Mesenchymal stem cell (in vitro differentiated cells and primary cell): ENCODE data around the gene PCNX3.

Experiments
- DNase-seq: peaks from one replicate; pipeline ENCODE4 v3.0.0-alpha.2; 2013
- H2AFZ ChIP-seq: one replicate; pipeline ENCODE4 v1.6.1; 2013; ENCODE audit warnings: low read depth, mild to moderate bottlenecking, control low read depth, inconsistent platforms, low read length, moderate library complexity
- H2AK5ac ChIP-seq: 2 replicates; pipeline ENCODE4 v1.6.1; 2013; ENCODE audit warnings: low read length, moderate library complexity, mild to moderate bottlenecking, inconsistent platforms; ENCODE audit not compliant: severe bottlenecking
- H2BK120ac ChIP-seq: one replicate; pipeline ENCODE4 v1.6.1; 2013; ENCODE audit warnings: low read depth, mild to moderate bottlenecking, inconsistent platforms, low read length, moderate library complexity
- H2BK12ac ChIP-seq, 2 experiments: one replicate each; pipeline ENCODE4 v1.6.1; 2013; ENCODE audit warnings: inconsistent platforms in 2 of 2, low read length in 2 of 2, mild to moderate bottlenecking in 2 of 2, moderate library complexity in 2 of 2, control low read depth in 1 of 2
- H2BK15ac ChIP-seq: one replicate; pipeline ENCODE4 v1.6.1; 2013; ENCODE audit warnings: mild to moderate bottlenecking, low read depth, inconsistent platforms; ENCODE audit not compliant: poor library complexity, severe bottlenecking
- H2BK5ac ChIP-seq: 2 replicates; pipeline ENCODE4 v1.6.1; 2013; ENCODE audit warnings: low read depth, mild to moderate bottlenecking, low read length, control low read depth, inconsistent platforms; ENCODE audit not compliant: poor library complexity, severe bottlenecking
- H3K14ac ChIP-seq, 2 experiments: one replicate each; pipeline ENCODE4 v1.6.1; 2013; ENCODE audit warnings: inconsistent platforms in 2 of 2, low read length in 2 of 2, control low read depth in 1 of 2, mild to moderate bottlenecking in 1 of 2, moderate library complexity in 1 of 2
- H3K18ac ChIP-seq, 2 experiments: one replicate each; pipeline ENCODE4 v1.6.1; 2013; ENCODE audit warnings: inconsistent platforms in 2 of 2, low read length in 2 of 2, control low read depth in 1 of 2, low read depth in 1 of 2, mild to moderate bottlenecking in 1 of 2
- H3K23ac ChIP-seq, 2 experiments: one replicate each; pipeline ENCODE4 v1.6.1; 2013; ENCODE audit warnings: inconsistent platforms in 2 of 2, low read length in 2 of 2, mild to moderate bottlenecking in 2 of 2, moderate library complexity in 2 of 2, control low read depth in 1 of 2
- H3K27ac ChIP-seq: 2 replicates; pipeline ENCODE4 v1.5.1; 2013; ENCODE audit warnings: mild to moderate bottlenecking, moderate library complexity, low read length, control low read depth, inconsistent platforms; ENCODE audit not compliant: poor library complexity, severe bottlenecking
- H3K27me3 ChIP-seq, 2 experiments: 2 replicates each; pipeline versions ENCODE4 v1.6.1 to v1.7.0; 2013; ENCODE audit warnings: low read length in 2 of 2, mild to moderate bottlenecking in 2 of 2, moderate library complexity in 2 of 2, control low read depth in 1 of 2, inconsistent platforms in 1 of 2; ENCODE audit not compliant: control insufficient read depth in 1 of 2, insufficient read depth in 1 of 2
- H3K36me3 ChIP-seq, 2 experiments: 2 replicates each; pipeline versions ENCODE4 v1.6.1 to v1.7.0; 2013; ENCODE audit warnings: low read length in 2 of 2, control low read depth in 1 of 2, inconsistent platforms in 1 of 2, low read depth in 1 of 2, mild to moderate bottlenecking in 1 of 2; ENCODE audit not compliant: insufficient read depth in 2 of 2, control insufficient read depth in 1 of 2
- H3K4ac ChIP-seq, 2 experiments: one replicate each; pipeline ENCODE4 v1.6.1; 2013; ENCODE audit warnings: inconsistent platforms in 2 of 2, low read length in 2 of 2, mild to moderate bottlenecking in 2 of 2, moderate library complexity in 2 of 2, control low read depth in 1 of 2, low read depth in 1 of 2
- H3K4me1 ChIP-seq: 2 replicates; pipeline ENCODE4 v1.6.1; 2013; ENCODE audit warnings: low read depth, low read length, control low read depth; ENCODE audit not compliant: control insufficient read depth, insufficient read depth
- H3K4me2 ChIP-seq: 2 replicates; pipeline ENCODE4 v1.6.1; 2013; ENCODE audit warnings: low read length, mild to moderate bottlenecking, inconsistent platforms; ENCODE audit not compliant: poor library complexity, severe bottlenecking
- H3K4me3 ChIP-seq, 2 experiments: 2 replicates each; pipeline versions ENCODE4 v1.5.1 to v1.7.0; 2013; ENCODE audit warnings: low read length in 2 of 2, mild to moderate bottlenecking in 2 of 2, control low read depth in 1 of 2, low read depth in 1 of 2; ENCODE audit not compliant: insufficient read depth in 1 of 2
- H3K79me1 ChIP-seq: replicated peaks from 2 replicates; pipeline ENCODE4 v1.6.1; 2013; ENCODE audit warnings: mild to moderate bottlenecking, control low read depth, low read length, inconsistent platforms; ENCODE audit not compliant: poor library complexity, severe bottlenecking
- H3K9ac ChIP-seq: 2 replicates; pipeline ENCODE4 v1.7.0; 2013; ENCODE audit warnings: mild to moderate bottlenecking, low read length, moderate library complexity
- H3K9me3 ChIP-seq: 2 replicates; pipeline ENCODE4 v1.7.0; 2013; ENCODE audit warnings: mild to moderate bottlenecking, low read length; ENCODE audit not compliant: control insufficient read depth
- H4K8ac ChIP-seq: one replicate; pipeline ENCODE4 v1.6.1; 2013; ENCODE audit warnings: inconsistent platforms, mild to moderate bottlenecking, low read length, moderate library complexity
- H4K91ac ChIP-seq: one replicate; pipeline ENCODE4 v1.6.1; 2013; ENCODE audit warnings: mild to moderate bottlenecking, low read length, inconsistent platforms
- WGBS: methylation state at CpG from one replicate; pipeline ENCODE4 v1.1.7; 2013; ENCODE audit warnings: mixed read lengths; 5-methylcytosine and 5-hydroxymethylcytosine counted together

PCNX3 gene

DNA sequence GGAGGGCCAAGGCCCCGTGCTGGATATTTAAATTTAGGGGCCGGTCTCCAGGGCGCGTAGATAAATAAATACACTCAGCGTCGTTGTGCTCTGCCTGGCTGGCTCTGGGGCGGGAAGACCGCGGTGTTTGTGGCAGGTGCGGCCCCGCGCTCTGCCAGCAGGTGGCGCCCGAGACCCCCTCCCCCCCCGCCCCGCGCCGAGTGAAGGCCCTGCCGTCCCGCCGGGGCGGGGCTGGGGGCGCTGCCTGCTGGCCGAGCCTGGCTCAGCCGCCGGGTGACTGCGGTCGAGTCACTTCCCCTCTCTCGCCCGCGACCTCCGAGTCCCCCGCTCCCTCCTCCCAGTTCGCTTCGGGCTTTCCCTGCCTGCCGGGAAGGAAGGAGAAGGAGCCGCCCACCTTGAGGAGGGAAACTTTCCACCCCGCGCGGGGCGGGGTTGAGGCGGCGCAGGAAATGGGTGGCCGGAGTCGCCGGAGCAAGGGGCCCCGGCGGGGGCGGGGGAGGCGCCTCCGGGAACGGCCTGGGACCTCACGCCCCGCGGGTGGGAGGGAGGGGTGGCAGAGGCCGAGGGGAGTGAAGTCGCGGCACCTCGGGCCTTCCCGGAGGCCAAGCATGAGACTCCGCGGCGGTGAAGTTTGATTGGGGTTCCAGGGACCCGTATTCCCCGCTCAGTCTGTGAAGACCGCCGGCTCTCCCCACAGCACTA lies 41.3 kb upstream of the PCNX3 start:
- peak overlapping the region in 1 of 2 experiments; percentile 94 for H3K23ac ChIP-seq
- DNase-seq = peak; percentile 98
- H2AK5ac ChIP-seq = no peak overlapping the region
- peaks cover 5 to 17% of the 10 kb centered on the region in 2 experiments for H3K36me3 ChIP-seq
- peak overlapping the region; percentile 45 for H2BK120ac ChIP-seq
- H3K27ac ChIP-seq = peak overlapping the region; percentile 89
- peak overlapping the region; percentile 41 to 99 for H3K4me3 ChIP-seq
- peak overlapping the region in 1 of 2 experiments; percentile 97 for H2BK12ac ChIP-seq
- H2AFZ ChIP-seq = peak overlapping the region; percentile 5
- no peaks in the 10 kb centered on the region for H3K9me3 ChIP-seq
- H3K79me1 ChIP-seq = peaks cover 20% of the 10 kb centered on the region
- H2BK5ac ChIP-seq = no peak overlapping the region
- no peak overlapping the region for H2BK15ac ChIP-seq
- peak overlapping the region; percentile 34 to 96 for H3K18ac ChIP-seq
- peak overlapping the region; percentile 87 for H3K4me2 ChIP-seq
- 2% methylated on average over 42 of the region's 67 CpGs for WGBS
- no peak overlapping the region for H3K14ac ChIP-seq
- no peak overlapping the region for H4K91ac ChIP-seq
- H3K9ac ChIP-seq = peak overlapping the region; percentile 96
- H3K4me1 ChIP-seq = peaks cover 56% of the 10 kb centered on the region
- H4K8ac ChIP-seq = no peak overlapping the region
- H3K4ac ChIP-seq = peak overlapping the region; percentile 58 to 90
- no peaks in the 10 kb centered on the region for H3K27me3 ChIP-seq

DNA sequence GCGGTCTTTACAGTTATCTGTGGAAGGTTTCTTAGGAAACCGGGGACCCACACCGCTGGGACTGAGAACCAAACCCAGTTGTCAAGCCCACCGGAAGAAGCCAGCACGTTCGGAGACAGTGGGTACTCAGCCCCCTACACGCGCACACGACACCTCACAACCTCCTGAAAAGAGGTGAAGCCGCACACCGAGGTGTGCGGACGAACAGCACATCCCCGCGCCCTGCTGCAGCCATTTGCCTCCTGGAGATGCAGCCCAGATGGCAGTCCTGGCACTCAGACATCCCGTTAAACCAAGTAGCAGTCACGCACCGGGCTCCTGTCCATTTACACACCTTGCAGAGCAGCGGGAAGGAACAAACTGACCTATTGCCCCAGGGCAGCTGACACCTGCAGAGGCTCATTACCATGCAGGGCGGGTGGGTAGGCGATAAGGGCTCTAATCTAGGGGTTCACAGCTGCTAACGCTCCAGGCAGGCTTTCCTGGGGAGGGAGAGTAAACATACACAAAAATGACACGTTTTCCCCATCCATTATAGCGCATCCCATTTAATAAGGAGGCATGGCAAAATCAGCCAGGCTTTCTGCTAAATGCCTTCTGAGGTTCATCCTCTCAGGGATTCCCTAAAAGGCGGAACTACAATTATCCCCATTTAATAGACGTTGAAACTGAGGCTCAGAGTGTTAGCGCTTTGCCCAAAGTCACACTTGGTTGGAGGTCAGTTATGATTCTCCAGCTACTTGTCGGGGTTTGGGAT lies 40.6 kb upstream of the PCNX3 start:
- H3K4me3 ChIP-seq = peak overlapping the region; percentile 74 to 89
- H3K27me3 ChIP-seq = no peaks in the 10 kb centered on the region
- 12% methylated on average over 27 of the region's 28 CpGs for WGBS
- no peaks in the 10 kb centered on the region for H3K9me3 ChIP-seq
- peak overlapping the region in 1 of 2 experiments; percentile 68 for H3K14ac ChIP-seq
- DNase-seq = peak; percentile 70
- peak overlapping the region; percentile 78 for H3K4me2 ChIP-seq
- H2AK5ac ChIP-seq = peak overlapping the region; percentile 35
- peak overlapping the region; percentile 91 for H4K8ac ChIP-seq
- peak overlapping the region; percentile 94 to 97 for H2BK12ac ChIP-seq
- H3K27ac ChIP-seq = peak overlapping the region; percentile 89
- peak overlapping the region; percentile 5 for H2AFZ ChIP-seq
- H3K79me1 ChIP-seq = peaks cover 26% of the 10 kb centered on the region
- peaks cover 12 to 24% of the 10 kb centered on the region in 2 experiments for H3K36me3 ChIP-seq
- no peak overlapping the region for H2BK5ac ChIP-seq
- H3K18ac ChIP-seq = peak overlapping the region; percentile 95 to 96
- peak overlapping the region in 1 of 2 experiments; percentile 94 for H3K23ac ChIP-seq
- H4K91ac ChIP-seq = peak overlapping the region; percentile 90
- peaks cover 54% of the 10 kb centered on the region for H3K4me1 ChIP-seq
- H2BK120ac ChIP-seq = peak overlapping the region; percentile 45
- peak overlapping the region; percentile 96 for H2BK15ac ChIP-seq
- H3K9ac ChIP-seq = peak overlapping the region; percentile 89
- H3K4ac ChIP-seq = peak overlapping the region; percentile 58 to 90

DNA sequence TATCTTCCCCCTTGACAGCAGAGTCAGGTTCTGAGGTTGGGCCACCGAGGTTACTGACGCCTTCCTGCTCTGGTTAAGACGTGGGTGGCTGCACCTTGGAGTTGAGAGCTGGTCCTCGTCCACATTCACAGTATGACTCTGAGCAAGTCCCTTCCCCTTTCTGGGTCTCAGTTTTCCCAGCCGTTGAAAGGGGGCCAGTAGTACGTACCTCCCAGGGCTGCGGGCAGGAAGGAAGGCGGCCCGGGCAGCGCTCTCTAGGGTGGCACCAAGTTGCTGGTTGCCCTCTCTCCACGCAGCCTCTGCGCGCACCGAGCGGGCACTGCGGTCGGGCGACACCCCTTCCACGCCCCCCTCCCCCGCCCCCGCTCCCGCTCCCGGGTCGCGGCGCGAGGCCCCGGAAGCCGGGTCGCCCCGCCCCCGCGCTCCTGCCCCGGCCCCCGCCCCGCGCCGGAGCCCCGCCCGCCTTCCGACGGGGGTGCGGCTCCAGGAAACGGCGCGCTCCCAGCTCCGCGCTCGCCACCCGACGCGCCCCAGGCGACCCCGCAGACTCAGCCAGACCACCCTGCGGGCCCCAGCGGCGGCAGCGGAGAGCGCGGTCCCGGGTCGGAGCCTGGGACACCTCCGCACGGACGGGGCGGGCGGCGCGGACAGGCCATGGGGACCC lies 39.9 kb upstream of the PCNX3 start, which contains the start of gene EHBP1L1:
EHBP1L1 (plus strand) TSS at position 486 of the 664 bp plus-strand sequence. CDS start 250 bp downstream, outside the sequence.
- Histone ChIP-seq H3K18ac (peak within 1 kb of the TSS; percentile 95 to 96), H3K4me3 (peak within 1 kb of the TSS; percentile 74 to 89), H4K8ac (peak within 1 kb of the TSS; percentile 91), H2BK12ac (peak within 1 kb of the TSS; percentile 94 to 97), H2AK5ac (peak within 1 kb of the TSS; percentile 35), H3K4ac (peak within 1 kb of the TSS; percentile 64 to 90), H2BK5ac (no peak within 1 kb of the TSS), H3K23ac (peak within 1 kb of the TSS in 1 of 2 experiments; percentile 94), H3K4me1 (peaks cover 52% of the 10 kb centered on the region), H3K9ac (peak within 1 kb of the TSS; percentile 90), H4K91ac (peak within 1 kb of the TSS; percentile 94), H2BK120ac (peak within 1 kb of the TSS; percentile 83), H3K27me3 (no peaks in the 10 kb centered on the region), H3K79me1 (peaks cover 25% of the 10 kb centered on the region), H3K9me3 (no peaks in the 10 kb centered on the region), H3K27ac (peak within 1 kb of the TSS; percentile 89), H2AFZ (peak within 1 kb of the TSS; percentile 5), H3K36me3 (peaks cover 19 to 31% of the 10 kb centered on the region in 2 experiments), H2BK15ac (peak within 1 kb of the TSS; percentile 96), H3K14ac (peak within 1 kb of the TSS in 1 of 2 experiments; percentile 68), H3K4me2 (peak within 1 kb of the TSS; percentile 78)
- DNase-seq = peak; percentile 71
- WGBS = under 1% methylated on average over 48 of the region's 69 CpGs
